GM19397 (cell line): ENCODE results near the gene PPBP.
"Not testable (repeated sequence)": the region's sequence is repeated elsewhere in the genome, so short reads cannot be mapped to it uniquely, and the experiment has no call there.

ENCODE experiments used
- ATAC-seq: cut with Tn5 transposase; IDR thresholded peaks from one replicate; pipeline ENCODE4 v1.9.1; 2021; ENCODE audit warnings: mild to moderate bottlenecking, moderate library complexity; ENCODE audit not compliant: unreplicated experiment

The PPBP gene

DNA sequence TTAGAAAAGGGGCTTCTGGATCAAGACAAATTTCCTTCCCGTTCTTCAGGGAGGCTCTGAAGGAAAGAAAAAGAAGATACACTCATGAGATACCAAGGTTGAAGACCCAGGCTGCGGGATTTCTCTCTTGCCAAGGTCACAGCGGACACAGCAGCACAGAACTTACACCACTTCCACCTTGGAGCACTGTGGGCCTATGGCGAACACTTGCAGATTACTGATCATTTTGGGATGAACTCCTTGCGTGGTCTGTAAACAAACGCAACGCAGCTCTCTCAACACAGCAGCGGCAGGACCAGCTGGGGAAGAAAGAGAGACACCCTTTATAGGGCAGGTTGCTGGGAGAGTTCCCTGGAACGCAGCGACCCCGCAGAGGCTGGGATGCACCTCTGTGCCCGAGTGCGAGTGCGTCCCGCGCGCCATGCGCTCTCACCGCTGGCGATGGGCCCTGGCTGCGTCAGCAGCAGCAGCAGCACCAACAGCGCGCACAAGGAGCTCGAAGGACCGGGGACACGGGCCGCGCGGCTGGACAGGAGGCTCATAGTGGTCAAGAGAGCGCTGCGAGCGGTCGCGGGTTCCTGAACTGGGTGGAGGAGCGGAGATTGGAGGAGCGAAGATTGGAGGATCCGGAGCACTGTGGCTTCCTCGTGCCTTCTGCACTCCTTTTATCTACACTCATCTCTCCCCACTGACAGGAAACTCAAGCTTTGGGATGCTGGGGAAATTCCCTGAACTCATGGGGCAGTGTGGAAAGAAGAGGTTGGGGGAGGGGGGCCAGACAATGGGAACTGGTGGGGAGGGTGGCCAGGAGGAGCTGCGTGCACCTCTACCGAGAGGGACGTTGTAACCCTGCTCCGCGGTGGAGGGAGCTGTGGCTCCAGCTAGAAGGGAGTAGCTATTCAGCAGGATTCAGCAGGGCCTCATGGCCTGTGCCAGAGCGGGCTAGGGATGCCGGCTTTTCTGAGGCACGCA is 10.3 kb upstream of the PPBP start, which contains the start of gene CXCL5:
Gene CXCL5, minus strand, starts transcription at position 638 of the 972 bp plus-strand sequence. Its CDS starts 96 bp downstream, at position 542.
- no peak for ATAC-seq

DNA sequence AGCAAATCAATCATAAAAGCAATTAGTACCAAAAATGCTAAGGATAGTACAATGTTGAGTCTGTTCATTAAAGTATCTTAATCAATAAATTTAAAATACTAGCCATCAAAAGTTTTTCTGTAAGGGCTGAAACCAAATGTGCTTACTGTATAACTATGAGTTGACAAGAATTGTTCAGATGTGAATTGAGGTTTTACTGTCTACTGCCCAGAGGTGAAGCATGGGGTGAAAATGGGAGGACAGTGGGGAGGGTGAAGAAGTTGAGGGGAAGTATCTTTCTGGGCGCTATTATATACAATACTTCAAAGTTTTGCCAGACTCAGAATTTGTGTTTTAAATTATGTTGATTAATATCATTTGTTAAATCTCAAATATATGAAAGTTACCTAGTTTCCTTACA is 4.1 kb upstream of the PPBP start:
- no peak for ATAC-seq

DNA sequence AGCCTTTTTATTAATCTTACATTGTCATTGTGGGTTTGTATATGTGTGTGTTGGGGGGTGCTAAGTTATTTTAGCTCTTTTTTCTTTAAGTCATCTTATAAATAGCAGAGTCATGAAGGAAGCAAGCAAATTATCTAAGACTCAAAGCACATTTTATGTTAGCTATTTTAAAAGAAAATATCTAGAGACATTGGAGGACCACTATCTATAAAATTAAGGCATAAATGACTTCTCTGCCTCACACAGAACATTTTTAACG is 3.7 kb upstream of the PPBP start:
- ATAC-seq = no peak

DNA sequence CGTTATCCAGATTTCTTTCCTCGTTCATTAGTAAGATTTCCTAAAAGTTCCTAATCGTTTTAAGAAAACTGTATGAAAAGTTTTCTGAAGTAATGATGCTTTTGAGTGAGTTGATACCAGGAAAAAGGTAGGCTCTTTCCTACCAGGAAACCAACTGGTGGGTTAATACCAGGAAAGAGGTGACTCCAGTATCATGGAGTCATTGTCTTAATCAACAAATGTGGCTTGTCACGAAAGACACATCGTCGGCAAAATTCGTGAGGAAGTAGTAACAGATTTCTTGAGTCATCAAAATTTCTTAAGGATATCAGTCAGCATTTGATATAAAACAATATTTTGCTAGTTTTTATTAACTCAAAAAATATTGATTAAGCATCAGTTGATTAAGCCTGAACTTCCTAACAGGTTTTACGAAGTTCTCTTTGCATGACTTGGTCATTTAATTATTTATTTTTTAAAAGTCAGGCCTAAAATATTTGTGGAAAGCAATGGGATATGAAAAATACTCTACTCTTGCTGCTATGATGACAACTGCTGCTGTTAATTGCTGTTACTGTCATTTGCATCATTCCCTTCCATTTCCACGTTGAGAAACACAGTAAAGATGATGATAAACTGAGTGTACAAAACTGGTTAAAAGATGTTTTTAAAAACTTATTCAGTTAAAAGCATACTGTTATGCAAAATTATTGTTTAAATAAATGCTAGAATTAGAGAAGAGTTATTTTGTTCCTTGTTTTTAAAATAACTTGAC is 3.2 kb upstream of the PPBP start:
- no peak for ATAC-seq

DNA sequence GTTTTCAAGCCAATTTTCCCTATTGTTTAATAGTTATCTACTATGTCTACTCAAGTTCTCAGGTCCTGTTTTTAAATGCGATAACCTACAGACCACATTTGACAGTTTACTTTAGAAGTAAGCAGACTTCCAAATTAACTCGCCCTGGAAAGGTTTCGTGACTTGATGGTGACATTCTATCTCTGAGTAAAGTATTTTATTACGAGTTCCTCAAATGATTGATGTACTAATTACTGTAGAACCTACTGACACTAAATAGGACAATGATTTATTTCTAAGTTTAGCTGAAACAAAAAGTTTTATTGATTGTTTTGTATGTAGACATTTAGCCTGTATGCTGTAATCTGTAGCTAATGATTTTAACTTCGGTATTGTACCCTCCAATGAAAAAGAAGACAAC is 1.9 kb upstream of the PPBP start:
- ATAC-seq = no peak

DNA sequence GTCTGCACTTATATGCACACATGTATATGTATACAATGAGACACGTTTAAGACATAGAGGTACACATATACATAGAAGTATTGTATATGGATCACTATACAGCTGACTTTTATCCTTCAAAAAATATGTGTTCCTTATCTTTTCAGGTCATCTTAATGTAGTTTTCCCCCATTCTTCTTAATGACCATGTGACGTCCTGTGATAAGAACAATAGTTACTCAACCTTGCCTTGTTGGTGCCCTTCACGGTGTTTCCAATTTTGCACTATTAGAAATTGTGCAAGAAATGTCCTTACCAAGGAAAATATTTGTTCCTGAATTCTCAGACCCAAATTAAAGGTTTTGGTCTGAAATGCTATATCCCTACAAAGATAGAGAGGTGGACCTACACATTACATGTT is 1.0 kb upstream of the PPBP start:
- no peak for ATAC-seq

DNA sequence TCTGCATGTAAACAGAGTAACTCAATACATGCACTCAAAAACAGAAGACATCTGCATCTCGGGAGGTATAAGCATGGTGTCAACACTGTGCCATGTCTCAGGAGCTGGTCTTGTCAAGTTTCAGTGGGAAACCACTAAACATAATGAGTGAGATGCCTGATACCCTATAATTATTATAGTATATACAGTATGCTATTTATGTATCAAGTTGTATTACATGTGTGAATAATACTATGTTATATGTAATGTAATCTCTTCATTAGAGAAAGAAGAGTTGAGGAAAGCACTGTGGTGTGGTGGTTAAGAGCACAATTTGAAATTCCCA is 2.5 kb downstream of the PPBP start:
- no peak for ATAC-seq

DNA sequence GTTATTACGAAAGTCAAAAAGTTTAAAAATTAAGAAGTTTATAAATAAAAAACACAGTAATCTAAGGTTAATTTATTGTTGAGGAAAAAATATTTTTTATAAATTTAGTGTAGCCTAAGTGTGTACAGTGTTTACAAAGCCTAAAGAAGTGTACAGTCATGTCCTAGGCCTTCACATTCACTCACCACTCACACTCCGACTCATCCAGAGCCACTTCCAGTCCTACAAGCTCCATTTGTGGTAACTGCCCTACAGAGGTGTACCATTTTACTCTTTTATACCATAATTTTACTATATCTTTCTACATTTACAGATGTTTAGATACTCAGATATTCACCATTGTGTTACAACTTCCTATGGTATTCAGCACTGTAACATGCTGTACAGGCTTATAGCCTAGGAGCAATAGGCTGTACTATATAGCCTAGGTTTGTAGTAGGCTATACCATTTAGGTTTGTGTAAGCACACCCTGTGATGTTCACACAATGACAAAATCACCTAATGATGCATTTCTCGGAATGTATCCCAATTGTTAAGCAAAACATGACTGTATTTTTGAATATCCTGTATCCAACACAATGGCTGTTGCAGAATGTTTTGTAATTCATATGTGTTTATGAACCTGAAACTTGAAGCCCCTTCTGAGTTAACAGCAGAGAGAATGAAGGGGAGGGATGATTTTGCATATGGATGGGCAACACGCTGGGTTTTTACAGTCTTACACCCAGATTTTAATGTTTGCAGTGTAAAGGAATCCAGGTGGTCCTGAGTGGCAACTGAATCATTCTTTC is 3.1 kb downstream of the PPBP start:
- ATAC-seq = no peak

DNA sequence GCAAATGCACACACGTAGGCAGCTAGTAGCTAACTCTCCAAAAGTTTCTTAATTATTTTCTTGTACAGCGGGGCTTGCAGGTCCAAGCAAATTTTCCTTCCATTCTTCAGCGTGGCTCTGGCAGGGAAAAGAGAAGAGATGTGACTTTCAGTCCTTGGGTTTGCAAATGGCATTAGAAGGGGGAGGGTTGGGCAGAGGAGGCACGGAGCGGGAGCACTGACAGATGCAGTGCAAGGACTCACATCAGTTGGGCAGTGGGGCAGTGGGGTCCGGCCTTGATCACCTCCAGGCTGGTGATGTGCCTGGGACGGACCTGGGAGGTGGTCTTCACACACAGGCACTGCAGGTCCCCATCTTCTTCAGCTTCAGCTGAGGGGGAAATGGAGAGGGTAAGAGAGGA is 6.8 kb downstream of the PPBP start:
- not testable (repeated sequence) for ATAC-seq

DNA sequence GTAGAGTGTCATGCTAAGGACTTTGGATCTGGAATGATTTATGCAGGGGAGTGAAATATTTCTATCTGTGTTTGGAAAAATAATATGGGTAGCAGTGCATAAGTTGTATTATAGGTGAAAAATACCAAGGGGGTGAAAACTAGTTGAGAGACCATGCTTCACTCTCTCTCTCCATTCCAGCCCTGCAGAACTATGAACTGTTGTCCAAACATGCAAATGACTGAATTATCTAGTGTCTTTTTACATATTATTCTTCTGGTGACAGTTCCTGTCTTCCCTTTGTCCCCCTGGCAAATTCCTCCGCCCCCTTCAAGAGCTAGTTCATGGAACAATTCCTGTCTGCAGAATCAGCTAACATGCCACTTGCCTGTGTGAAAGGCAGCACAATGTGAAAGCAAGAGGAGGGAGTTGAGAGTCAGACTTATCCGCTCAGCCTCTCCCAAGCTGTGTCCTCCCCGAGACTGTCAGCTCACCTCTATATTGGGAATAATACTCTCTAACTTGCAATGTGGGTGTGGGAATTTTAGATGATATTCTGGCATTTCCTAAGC is 8.5 kb downstream of the PPBP start:
- no peak for ATAC-seq

DNA sequence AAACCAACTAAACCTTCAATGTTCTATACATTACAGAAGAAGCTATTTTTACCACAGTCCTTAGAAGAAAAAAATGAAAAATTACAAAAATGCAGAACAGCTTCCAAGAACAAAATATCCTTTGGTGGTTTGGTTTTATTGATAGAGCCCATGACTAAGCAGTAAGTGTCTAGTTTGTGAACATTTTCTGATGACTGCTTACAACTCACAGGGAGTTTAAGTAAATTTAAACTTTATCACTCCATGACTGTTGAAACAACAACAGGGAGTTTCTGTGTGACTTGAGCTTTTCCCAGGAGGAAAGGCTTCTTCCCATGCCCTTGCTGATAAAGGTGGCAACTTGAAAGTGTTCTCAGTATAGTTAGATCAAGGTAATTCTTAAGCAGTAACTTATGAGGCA is 9.1 kb downstream of the PPBP start:
- ATAC-seq = no peak

DNA sequence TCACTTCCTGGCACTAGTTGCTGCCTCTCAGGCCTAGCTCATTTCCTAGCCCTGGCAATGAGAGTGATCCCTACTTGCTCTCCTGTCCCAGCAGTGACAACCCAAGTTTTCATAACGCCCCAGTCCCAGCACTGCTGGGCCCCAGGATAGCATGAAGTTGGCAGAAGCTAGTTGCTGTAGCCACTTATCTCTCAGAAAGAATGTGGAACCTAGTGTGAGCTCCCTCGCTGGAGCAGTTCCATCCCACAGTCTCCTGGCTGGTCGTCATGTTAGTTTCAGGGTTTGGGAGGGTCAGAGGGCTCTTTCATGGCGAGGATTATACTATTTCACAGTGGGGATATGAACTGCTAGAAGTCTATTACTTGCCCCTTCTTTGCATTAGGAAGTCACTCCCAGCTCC is 11.3 kb downstream of the PPBP start:
- ATAC-seq = no peak

DNA sequence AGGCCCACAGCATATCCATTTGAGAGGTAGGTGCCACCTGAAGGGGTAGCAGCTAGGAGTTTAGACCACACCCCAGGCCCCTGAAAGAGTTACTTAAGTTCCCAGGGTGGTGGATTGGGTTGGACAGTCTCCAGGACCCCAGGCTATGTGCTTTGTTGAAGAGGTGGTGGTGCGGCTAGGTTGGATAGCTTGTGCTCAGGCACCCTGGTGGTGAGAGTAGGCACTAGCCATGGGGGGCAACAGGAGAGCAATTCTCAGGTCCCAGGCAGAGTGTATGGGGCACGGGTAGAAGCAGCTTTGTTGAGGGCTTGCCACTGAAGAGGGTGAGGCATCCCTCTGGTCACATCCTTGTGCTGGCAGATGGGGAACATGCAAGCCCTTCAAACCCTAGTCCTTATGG is 11.8 kb downstream of the PPBP start:
- no peak for ATAC-seq

DNA sequence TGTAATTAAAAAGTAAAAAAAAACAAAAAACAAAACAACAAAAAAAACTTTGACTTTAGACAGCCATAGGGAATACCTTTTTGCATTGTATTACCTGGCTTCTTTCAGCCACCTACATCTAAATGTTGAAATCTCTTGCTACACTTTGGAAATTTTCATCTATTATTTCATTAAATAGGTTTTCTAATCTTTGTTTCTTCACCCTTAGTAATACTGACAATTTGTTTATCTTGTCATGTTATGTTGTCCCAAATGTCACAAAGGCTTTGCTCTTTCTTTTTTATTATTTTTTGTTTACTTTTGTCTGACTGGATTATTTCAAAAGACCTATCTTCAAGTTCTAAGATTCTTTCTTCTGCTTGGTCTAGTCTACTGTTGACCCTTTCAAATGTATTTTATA is 13.6 kb downstream of the PPBP start:
- ATAC-seq = no peak

DNA sequence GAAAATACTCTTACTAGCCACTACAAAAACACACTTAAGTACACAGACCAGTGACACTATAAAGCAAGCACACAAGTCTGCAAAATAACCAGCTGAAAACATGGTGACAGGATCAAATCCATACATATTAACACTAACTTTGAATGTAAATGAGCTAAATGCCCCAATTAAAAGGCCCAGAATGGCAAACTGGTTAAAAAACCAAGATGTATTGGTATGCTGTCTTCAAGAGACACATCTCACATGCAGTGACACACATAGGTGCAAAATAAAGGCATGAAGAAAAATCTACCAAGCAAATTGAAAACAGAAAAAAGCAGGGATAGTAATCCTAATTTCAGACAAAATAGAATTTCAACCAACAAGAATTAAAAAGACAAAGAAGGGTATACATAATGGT is 17.0 kb downstream of the PPBP start:
- ATAC-seq = no peak

DNA sequence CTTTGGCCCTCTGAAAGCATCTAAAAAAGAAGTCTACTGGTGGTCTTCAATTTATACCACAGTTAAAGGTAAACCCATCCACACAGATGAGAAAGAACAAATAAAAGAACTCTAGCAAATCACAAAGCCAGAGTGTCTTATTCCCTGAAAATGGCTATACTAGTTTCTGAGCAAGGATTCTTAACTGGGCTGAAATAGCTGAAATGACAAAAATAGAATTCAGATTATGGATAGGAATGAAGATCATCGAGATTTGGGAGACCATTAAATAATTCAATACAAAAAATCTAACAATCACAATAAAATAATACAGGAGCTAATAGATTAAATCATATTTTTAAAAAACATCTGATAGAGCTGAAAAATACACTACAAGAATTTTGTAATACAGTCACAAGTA is 18.0 kb downstream of the PPBP start:
- no peak for ATAC-seq

DNA sequence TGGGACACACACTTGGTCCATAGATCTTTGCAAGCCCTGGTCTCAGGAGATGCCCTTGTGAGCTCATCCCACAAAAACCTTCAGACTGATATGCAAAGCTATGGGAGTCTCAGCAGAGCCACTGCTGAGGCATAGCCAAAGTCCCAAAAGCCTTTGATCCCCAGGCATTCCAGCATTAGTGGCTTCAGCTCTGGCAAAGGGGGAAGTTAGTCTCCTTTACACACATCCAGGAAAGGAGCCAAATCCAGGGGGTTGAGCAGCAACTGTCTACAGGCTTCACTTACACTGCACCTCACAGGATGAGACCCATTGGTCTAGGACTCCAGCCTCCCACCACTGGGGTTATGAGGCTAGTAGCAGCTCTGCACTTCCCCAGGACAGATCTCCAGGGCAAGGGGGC is 20.1 kb downstream of the PPBP start:
- no peak for ATAC-seq

DNA sequence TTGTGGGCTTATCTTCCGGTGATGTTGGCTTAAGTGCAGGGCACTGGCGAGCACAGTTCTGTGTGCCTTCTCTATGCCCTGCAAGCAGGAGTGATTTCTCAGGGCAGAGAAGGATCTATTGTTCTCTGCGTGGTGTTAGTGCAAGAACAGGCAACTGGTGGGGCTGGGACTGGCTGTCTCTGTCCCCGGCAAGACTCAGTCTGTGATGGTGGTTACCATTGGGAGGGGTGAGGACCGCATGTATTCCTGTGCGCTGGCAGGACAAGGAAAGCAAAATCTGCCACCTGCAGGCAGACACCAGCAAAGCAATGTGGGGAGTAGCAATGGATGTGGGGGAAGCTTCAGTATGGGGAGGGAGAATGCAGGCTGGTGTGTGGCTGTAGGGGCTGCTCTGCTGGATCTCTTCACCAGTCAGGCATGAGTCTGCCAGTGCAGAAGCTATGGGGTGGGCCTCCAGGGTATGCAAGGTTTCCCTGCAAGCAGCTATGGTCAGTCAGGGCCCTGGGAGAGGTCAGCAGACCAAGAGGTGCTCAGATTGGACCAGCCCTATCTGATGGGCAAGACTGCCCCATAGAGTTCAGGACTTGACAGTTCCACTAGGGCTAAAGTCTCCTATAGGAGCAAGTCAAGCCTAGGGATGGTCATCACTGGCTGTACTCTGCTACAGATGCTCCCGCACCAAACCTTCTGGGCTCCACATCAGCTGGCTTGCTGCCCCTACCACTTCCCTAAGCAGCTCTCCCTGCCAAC is 23.0 kb downstream of the PPBP start:
- ATAC-seq = no peak

DNA sequence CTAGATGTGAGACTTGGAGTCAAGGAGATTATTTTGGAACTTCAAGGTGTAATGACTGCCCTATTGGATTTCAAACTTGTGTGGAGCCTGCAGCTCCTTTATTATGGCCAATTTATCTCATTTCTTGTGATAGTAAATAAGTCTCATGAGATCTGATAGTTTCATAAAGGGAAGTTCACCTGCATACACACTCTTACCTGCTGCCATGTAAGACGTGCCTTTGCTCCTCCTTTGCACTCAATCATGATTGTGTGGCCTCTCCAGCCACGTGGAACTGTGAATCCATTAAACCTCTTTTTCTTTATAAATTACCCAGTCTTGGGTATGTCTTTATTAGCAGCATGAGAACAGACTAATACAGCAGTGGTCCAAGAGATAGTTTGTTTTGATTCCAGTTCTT is 25.3 kb downstream of the PPBP start:
- no peak for ATAC-seq

DNA sequence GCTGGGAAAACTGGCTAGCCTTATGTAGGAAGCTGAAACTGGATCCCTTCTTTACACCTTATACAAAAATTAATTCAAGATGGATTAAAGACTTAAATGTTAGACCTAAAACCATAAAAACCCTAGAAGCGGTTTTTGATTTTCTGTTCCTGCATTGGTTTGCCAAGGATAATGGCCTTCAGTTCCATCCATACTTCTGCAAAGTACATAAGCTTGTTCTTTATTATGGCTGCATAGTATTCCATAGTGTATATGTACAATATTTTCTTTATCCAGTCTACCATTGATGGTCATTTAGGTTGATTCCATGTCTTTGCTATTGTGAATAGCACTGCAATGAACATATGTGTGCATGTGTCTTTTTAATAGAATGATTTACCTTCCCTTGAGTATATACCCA is 28.9 kb downstream of the PPBP start:
- not testable (repeated sequence) for ATAC-seq

DNA sequence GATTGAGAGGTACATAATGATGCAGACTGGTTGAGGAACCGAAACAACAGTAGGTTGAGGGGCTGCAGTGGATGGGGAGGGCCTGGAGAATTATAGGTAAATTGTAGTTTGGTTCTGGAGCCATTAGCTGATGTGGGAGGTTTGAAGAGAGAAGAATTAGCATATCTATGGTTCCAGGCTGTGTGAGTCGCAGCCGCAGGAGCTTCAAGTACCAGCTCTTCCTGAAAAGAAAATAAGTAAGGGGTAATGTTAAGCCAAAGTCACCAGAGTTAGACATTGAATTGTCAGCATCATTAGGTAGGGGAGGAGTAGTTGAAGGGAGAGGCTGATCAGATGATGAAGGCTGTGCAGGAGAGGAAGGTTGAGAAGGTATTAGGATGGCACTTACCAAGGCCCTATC is 35.6 kb downstream of the PPBP start:
- ATAC-seq = no peak
